NCI-H146 (cell line): ENCODE measurements around the gene SNRK.

Experiments
- DNase-seq: peaks from one replicate; lab custom pipeline; 2025; lab: John Stamatoyannopoulos, UW

The SNRK gene

GRCh38 chr3:43286115-43286840, at the start of gene SNRK:
Gene SNRK, plus strand, starts transcription at chr3:43286540. Its CDS starts 16,664 bp downstream, at chr3:43303204.
- peak; percentile 74 for DNase-seq

- DNase-seq, result no peak
Observed at GRCh38 chr3:43238801-43239200, 47.5 kb upstream of the SNRK start.

- no peak for DNase-seq
Observed at GRCh38 chr3:43239755-43240154, 46.6 kb upstream of the SNRK start.

- no peak for DNase-seq
Observed at GRCh38 chr3:43243590-43244587, 42.5 kb upstream of the SNRK start.

GRCh38 chr3:43244694-43245093, 41.6 kb upstream of the SNRK start:
- no peak for DNase-seq

- no peak for DNase-seq
Observed at GRCh38 chr3:43246976-43247375, 39.4 kb upstream of the SNRK start.

- no peak for DNase-seq
Observed at GRCh38 chr3:43247561-43248184, 38.7 kb upstream of the SNRK start.

- DNase-seq, result no peak
Observed at GRCh38 chr3:43248185-43248583, 38.2 kb upstream of the SNRK start.

- DNase-seq, result no peak
Observed at GRCh38 chr3:43248973-43249372, 37.4 kb upstream of the SNRK start.

GRCh38 chr3:43249405-43249804, 36.9 kb upstream of the SNRK start:
- DNase-seq, result no peak

- DNase-seq, result no peak
Observed at GRCh38 chr3:43253294-43253693, 33.0 kb upstream of the SNRK start.

- DNase-seq, result no peak
Observed at GRCh38 chr3:43254125-43254524, 32.2 kb upstream of the SNRK start.

- DNase-seq, result no peak
Observed at GRCh38 chr3:43255662-43256061, 30.7 kb upstream of the SNRK start.

GRCh38 chr3:43256714-43257461, 29.5 kb upstream of the SNRK start:
- no peak for DNase-seq

- DNase-seq, result no peak
Observed at GRCh38 chr3:43257850-43258249, 28.5 kb upstream of the SNRK start.

GRCh38 chr3:43259626-43260025, 26.7 kb upstream of the SNRK start:
- DNase-seq, result no peak

- no peak for DNase-seq
Observed at GRCh38 chr3:43260412-43260811, 25.9 kb upstream of the SNRK start.

GRCh38 chr3:43262194-43262593, 24.1 kb upstream of the SNRK start:
- no peak for DNase-seq

- no peak for DNase-seq
Observed at GRCh38 chr3:43266451-43266850, 19.9 kb upstream of the SNRK start.

GRCh38 chr3:43266995-43267394, 19.3 kb upstream of the SNRK start:
- DNase-seq, result no peak

- no peak for DNase-seq
Observed at GRCh38 chr3:43268636-43269035, 17.7 kb upstream of the SNRK start.

GRCh38 chr3:43270078-43270477, 16.3 kb upstream of the SNRK start:
- no peak for DNase-seq
